GM04503 (cell line): Measurements from ENCODE around the gene CBX7.

ENCODE experiments used
- DNase-seq: peaks from one replicate; pipeline ENCODE4 v3.0.0-alpha.2; 2012; ENCODE audit warnings: low read depth

CBX7 gene

DNA sequence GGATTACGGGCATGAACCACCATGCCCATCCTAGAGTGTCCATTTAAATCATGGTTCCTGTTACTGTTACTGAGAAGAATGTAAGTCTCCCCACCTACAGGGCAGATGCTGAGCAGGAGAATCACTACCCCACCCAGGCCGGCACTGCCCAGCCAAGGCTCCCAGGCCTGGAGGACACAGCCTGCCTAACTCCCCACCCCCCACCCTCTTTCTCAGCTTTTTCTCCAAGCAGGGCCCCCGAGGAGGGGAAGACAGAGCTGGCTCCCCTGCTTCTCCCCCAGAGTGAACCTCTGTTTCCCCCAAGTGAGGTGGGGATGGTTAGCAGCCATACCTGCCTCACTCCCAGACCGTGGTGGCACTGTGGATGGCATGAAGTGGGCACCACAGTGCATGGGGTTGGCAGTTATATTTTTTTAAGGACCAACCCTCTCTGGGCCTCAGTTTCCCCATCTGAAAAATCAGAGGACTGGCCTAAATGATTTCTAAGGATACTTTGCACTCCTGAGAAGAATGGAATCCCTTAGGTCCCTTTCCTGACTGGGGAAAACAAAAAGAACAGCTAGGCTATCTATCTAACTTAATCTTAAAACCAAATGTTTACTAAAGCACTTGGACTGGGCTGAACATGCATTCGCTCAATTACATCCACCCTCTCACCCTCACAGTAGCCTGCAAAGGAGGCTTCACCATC lies 5.0 kb downstream of the CBX7 start:
- DNase-seq, result no peak

- DNase-seq, result no peak
These were observed 6.0 kb downstream of the CBX7 start for GRCh38 chr22:39146256-39147101.

DNA sequence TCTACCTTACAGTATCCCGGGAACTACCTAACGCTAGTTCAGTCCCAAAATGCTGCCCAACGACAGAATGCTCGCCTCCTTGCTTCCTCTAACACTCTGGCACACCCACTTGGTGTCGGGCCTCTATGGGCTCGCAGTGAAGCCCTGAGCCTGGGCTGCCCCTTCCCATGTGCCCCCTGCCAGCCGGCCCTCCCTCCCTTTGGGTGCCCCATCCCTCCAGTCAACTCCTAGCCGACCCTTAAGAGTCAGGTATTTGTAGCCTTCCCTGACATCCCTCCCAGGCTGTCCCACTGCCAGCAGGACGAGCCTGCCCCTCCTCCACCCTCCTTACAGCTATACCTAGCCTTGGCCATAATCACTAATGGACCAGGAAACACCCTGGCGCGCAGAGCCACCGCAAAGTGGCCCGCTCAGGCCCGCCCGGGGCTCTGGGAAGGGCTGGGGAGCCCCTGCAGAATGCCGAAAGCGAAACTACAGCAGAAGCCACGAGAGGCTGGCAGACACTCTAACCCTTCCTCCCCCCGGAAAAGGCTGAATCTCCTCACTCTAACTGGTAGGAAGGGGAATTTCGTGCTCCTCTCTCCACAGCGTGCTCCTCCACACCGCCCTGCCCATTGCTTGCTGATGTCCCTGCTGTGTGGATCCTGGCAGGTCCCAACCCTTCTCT lies 8.2 kb downstream of the CBX7 start:
- DNase-seq, result no peak

GRCh38 chr22:39142088-39142680 lies 10.3 kb downstream of the CBX7 start:
- no peak for DNase-seq

DNA sequence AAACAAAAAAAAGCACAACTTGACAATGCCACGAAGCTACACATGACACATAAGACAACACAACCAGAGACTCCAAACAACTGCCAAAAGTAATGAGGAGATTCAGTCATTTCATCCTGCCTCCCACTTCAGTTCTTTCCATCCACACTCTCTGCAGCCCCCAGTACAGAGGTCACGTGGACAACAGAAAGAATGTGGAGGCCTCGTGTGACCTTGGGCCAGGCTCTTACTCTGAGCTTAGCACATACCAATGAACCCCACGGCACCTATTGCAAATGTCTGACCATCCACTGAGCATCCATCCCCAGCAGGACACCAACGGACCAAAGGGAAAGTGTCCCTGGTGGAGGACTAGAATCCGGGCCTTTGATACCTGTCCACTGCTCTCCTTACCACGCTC lies 12.5 kb downstream of the CBX7 start:
- no peak for DNase-seq

GRCh38 chr22:39138357-39138997 lies 14.0 kb downstream of the CBX7 start:
- no peak for DNase-seq

GRCh38 chr22:39136317-39136716 lies 16.2 kb downstream of the CBX7 start:
- no peak for DNase-seq

GRCh38 chr22:39135092-39135896 lies 17.2 kb downstream of the CBX7 start:
- DNase-seq, result no peak

DNA sequence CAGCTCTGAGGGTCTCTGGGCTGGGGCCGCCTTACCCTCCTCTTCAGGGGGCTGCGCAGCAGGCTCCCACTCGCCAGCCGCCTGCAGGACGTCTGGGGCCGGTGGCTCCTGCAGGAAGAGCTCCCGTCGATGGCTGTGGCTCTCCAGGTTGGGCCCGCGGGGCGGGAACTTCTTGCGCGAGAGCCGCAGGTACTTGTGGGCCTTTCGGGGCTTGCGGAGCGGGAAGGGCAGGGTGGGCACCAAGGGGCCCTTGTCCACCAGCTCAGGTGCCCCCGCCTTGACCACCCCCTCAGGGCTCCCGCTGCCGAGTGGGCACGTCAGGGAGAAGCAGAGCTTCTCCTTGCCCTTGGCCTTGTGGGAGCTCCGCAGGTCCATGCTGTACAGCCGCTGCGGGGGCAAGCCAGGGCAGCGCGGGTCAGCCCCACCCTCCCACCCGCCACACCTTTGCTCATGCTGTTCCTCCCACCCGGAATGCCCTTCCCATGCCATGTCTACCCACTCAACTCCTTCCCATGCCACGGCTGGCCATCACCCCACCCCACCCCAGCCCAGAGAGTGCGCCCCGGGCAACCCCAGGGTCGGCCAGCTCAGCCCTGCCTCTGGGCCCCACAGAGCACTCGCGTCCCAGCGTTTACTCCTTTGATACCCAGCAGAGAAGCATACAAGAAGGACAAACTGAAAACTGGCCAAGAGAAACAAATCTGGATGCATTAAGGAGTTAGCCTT lies 18.0 kb downstream of the CBX7 start:
- no peak for DNase-seq

DNA sequence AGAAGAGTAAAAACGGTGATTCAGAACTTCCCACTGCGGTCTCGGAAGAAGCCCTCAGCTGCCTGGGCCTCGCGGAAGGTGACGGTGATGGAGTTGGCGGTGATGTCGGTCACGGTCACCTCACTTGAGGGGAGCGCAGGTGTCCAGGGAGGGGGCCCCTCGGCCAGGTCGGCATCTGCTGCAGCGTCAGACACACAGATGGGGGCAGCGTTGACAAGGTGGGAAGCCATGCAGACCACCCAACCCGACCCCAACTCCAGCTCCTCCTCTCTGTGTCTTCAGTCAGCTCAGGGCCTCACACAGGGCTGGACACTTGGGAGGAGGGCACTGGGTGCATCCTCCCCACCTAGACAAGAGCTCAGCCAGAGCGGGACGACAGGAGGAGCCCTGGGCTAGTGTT lies 18.6 kb downstream of the CBX7 start:
- no peak for DNase-seq

GRCh38 chr22:39132871-39133524 lies 19.5 kb downstream of the CBX7 start:
- DNase-seq, result no peak

DNA sequence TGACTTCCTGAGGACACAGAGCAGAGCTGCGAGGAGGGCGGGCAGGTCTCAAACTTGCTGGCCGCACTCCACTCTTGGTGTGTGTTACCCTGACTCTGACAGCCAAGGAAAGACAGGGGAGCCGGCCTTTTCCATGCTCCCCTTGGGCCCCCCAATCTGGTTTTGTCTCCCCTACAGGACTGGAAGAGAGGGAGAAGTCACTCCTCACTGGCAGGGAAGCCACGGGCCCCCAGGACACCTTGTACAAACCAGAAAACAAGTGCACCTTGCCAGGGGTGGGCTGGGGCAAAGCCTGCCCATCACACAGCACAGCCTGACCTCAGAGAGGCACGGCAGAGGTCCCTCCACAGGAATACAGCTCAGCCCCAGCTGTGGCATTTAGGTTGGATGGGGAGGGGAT lies 20.2 kb downstream of the CBX7 start:
- no peak for DNase-seq

DNA sequence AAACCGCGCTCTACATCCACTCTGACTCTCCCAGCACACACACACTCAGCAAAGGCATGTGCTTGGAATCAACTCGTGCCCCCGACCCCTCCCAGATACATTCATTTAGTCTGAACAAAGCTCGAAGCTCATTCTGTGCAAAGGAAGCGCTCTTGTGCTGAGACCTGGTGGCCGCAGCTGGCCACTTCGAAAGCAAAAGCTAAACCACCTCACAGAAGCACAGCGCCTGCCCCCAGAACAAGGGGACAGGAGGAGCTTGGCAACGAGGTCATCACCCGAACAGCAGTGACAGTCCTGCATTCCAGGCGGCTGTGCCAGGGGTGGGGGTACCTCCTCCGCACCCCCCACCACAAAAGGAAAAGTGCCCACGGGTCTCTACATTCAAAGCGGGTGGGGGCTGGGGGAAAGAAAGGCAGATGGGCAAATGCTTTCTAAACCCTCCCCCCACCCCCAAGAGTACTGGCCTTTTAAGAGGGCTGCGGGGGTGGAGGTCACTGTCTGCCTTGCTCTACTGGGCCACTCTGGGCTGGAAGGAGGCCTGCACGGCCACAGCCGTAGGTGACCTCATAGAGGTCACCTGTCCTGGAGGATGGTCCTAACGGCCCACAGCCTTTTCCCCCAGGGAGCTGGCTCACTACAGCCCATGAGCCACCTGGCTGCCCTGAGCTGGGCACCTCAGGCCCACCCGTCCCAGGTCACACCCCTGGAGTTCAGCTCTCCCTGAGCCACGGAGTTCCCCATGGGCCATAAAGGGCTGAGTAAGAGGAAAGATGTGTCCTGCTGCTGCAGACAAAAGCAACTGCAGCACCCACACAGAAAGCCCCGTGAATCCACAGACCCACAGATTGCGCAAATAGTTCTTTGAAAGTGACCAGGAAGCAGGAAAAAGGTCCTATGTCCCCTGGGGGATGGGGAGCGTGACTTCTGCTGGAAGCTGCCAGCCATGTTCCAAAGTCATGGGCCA lies 21.3 kb downstream of the CBX7 start:
- DNase-seq, result no peak

DNA sequence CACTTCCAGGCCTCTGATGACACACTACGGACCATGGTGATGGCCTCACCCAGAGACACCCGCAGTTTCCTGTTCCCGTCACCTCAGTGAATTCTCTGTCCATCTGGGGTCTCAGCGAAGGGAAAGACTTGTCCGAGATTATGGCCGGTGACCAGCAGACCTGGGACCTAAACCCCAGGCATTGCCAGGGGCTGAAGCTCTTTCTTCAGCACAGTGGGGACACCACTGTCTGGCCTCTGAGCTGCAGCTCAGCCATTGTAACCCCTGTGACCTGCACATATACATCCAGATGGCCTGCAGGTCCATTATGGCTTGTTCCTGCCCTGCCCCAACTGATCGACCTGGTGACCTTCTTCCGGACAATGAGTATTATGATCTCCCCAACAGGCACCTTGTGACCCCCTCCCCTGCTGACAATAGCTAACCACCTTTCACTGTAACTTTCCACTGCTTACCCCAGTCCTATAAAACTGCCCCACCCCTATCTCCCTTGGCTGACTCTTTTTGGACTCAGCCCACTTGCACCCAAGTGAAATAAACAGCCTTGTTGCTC lies 22.3 kb downstream of the CBX7 start:
- DNase-seq, result no peak

- DNase-seq, result no peak
These were observed 22.7 kb downstream of the CBX7 start for GRCh38 chr22:39129746-39130145.

GRCh38 chr22:39129081-39129480 lies 23.4 kb downstream of the CBX7 start:
- DNase-seq, result no peak

DNA sequence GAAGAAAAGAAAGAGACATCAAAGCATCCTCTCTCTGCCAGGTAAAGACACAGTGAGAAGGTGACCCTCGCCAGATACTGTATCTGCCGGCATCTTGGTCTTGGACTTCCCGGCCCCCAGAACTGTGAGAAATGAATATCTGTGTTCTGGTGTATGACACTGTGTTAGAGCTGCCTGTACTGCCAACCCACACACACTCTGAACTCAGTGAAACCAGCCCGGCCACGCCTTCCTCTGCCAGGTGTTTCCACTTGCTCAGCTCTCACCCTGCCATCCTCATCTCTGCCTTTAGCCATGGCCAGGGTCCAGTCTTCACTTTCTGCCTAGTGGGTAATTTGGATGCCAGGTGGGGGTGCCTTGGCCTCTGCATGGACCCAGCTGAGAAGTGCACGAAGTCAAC lies 24.0 kb downstream of the CBX7 start:
- no peak for DNase-seq

GRCh38 chr22:39125622-39126021 lies 26.9 kb downstream of the CBX7 start:
- no peak for DNase-seq
